GM18870 (cell line): Measurements from ENCODE around the gene SYNDIG1.

ENCODE experiments used
- ATAC-seq: cut with Tn5 transposase; IDR thresholded peaks from one replicate; pipeline ENCODE4 v1.9.1; 2021; ENCODE audit warnings: moderate library complexity; ENCODE audit not compliant: unreplicated experiment

Gene SYNDIG1

DNA sequence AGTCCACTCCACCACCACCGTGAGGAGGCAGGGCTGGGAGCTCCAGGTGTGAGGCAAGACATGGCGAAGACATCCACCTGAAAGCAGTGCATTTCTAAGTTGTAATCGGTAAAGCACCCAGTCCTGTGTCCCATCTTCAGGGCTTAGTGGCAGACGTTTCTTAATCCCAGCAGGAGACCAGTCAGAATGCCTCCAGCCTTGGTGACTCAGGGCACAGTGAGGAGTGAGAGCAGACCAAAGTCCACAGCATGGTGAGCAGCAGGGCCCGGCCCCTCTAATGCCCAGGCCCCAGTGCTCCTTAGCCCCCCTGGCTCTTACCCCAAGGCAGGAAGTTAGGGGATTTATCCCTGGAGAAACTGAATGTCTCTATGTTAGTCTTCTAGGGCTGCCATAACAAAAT is 183.9 kb downstream of the SYNDIG1 start:
- ATAC-seq, result no peak

DNA sequence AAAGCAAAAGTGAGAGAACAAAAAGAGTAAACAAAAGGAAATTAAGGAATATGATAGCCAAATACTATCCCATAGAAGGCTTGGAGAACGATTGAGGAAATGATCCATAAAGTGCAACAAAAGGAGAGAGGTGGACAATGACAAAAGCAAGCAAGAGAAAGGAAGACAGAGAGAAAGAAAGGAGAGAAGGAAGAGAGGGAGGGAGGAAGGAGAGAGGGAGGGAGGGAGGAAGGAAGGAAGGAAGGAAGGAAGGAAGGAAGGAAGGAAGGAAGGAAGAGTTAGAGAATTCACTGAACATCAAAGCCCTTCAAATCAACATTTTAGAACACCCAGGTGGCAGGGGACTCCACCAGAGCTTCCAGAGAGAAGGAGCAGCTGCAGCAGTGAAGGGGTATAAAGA is 185.0 kb downstream of the SYNDIG1 start:
- no peak for ATAC-seq

DNA sequence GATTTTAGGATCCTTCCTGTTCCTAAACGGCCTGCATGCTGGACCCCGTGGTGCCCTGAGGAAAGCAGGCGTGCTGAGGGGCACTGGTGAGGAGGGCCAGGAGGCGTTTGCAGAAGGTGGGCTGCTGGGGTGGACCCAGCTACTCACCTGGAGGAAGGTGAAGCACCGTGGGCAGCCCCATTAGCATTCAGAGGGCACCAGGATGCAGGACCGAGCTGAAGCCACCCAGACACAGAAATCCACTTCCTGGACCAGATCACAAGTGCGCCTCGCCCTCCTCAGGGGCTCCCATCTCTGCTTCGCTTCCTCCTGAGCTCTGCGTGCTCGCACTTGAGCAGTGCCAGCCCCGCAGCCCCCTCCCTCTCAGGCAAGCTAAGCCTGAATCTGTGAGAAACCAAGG is 187.0 kb downstream of the SYNDIG1 start:
- no peak for ATAC-seq

DNA sequence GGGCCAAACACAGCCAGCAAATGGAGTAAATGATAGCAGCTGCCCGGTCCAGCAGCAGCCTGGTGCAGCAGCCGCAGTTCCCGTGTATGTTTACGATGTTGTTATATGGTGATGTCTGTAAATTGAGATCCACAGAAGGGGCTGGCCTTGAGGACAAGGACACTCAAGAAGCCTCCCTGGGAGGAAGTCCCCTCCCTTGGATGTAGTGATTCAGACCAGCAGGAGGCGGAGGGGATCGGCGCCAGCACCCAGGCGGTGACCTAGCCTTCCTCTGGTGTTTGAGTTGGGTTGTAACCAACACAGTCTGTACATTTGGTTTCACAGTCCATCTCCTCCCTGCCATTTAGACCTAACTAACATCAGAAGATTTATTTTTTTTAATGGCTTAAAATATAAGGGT is 187.8 kb downstream of the SYNDIG1 start:
- no peak for ATAC-seq

DNA sequence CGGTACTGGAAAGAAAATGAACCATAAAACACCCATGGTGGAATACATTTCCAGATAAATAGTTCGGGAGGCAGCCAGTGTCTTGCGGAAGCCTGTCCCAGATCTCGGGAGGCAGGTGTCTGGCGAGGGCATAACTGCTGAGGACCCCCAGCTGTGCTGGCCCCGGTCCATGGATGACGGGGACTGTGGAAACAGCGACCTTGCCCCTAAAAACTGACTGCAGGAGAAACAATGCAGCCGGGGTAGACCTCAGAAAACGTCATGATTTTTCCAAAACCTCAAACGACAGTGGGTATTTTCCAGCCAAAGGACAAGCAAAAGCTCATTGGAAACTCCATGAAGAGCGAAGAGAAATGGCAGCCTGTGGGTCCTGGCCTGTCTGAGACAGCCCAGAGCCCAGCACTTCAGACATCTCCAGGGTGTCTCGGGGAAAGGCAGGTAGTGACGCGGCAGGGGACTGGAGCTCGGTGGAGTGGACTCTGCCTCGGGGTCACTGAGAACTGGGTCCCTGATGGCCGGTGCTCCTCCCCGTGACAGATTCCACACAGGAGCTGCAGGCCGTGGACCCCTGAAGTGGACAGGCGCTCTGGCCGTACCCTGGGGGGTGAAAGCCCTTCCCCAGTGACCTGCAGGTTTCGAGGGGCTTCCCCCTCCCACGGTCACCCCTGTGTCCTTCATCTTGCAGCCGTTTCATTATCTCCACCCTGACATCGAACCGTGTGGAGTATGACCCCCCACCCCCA is 188.6 kb downstream of the SYNDIG1 start:
- no peak for ATAC-seq

DNA sequence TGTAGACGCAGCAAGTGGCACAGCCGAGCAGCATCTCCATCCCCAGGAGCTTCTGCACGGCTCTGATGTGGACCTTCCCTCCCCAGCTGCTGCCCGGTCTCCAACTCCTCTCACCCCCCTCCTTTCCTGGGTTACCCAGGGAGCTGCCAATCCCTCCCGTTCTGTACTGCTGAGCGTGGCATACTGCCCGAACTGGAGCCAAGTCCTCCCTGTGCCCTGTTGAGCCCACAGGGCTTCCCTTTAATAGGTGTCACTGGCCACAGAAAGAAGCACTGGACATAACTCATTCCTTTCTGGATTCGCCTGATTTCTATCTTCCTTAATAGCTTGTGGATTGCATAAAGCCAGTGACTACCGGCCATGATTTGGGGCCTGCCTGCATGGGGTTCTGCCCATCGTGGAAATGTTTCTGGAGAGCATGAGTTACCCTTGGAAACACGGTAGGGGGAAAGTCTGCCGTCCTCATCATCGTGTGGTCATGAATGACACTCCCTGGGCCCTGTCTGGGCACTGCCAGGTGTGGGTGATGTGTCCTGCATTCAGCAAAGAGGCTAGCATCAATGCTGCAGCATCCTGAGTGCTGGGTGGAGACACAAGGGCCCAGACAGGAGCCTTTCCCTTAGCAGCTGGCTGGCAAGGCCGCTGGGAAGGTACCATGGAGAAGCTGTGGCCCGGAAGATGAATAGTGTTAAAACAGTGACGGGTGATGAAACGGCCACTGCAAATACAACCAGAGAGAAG is 189.7 kb downstream of the SYNDIG1 start:
- ATAC-seq, result no peak

DNA sequence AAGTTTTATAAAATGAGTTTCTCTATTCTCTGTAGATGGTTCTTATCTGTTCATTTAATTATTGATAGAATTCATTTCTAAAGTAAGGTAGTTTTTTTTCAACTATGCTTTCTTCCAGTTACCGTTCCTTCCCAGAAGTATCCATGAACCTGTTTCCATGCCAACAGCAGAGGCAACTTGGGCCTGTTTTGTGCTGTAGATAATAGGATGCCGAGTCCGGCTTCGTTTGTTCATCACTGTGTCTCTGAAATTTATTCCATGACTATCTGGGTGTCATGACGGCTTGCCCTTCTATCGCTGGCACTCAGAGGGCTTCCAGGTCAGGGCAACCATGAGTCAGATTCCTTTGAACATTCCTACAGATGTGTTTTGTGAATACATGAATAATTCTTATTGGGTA is 190.4 kb downstream of the SYNDIG1 start:
- ATAC-seq, result no peak

DNA sequence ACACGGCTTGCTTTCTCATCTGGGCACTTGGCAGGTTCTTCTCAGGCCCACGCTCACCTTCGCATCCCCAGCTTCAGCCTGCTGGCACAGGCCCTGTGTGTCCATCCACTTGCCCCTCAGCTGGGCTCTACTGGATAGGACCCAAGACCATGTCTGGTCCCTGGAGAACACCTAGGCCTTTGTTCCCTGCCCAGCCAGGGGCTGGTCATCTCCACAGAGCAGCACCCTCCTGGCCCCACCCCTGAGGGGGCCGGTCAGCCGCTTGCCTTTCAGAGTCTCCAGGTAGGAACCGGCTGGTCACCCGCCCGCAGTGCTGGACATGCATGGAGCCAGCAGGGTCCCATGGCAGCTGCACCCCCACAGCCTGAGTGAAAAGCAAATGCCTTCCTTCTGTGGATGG is 191.2 kb downstream of the SYNDIG1 start:
- no peak for ATAC-seq

DNA sequence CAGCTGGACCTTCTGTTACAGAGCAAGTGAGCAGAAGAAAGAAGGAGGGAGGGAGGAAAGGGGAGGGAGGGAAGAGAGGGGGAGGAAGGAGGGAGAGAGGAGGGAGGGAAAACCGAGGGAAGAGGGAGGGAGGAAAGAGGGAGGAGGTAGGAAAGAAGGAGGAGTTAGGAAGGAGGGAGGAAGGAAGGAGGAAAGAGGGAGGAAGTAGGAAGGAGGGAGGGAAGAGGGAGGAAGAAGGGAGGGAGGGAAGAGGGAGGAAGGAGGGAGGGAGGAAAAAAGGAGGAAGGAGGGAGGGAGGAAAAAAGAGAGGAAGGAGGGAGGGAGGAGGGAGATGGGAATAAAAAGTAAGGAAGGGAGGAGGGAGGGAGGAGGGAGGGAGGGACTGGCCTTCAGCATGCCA is 191.8 kb downstream of the SYNDIG1 start:
- ATAC-seq, result no peak

DNA sequence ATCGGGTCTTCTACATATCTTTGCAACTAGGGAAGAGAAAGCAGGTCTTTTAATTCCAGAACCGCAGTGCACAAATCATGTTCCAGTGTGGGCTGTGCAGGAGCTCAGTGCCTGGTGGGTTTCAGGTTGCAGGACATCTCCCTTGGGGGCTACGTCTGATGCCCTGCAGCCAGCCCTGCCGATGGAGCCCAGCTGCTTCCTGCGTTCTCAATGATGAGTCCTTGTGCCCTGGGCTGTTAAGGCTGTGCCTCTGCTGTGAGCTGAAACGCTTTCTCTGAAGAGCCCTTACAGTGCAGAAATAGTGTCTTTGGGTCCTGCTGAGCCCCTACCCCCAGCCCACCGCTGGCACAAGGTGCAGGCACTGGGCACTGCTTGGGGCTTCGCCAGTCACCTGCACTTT is 192.9 kb downstream of the SYNDIG1 start:
- ATAC-seq, result no peak

DNA sequence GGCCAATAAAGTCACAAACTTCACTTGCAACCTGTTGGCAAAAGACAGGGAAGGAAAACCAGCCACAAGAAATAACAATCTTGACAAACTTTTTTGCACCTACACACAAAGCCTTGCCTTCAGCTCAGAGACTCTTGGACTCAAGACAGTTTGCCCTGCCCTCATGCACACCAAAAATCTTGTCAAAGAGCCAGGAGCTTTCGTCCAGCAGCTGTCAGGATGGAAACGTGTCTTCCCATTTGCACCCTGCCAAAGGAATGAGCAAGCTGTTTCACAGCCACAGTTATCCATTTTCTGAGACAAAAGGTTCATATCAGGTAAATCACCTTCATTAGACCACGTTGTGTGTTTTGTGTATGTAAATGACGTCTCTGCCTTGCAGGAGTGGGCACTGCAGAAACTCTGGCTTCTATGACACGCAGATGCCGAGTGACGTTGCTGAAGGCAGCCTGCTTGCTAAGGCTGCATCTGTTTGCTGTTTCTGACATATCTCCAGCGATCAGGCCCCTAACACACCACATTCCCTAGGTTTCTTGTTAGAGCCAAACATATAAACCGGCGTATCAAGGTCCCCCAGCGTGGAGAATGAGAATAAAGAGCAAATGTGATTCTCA is 193.4 kb downstream of the SYNDIG1 start:
- no peak for ATAC-seq

DNA sequence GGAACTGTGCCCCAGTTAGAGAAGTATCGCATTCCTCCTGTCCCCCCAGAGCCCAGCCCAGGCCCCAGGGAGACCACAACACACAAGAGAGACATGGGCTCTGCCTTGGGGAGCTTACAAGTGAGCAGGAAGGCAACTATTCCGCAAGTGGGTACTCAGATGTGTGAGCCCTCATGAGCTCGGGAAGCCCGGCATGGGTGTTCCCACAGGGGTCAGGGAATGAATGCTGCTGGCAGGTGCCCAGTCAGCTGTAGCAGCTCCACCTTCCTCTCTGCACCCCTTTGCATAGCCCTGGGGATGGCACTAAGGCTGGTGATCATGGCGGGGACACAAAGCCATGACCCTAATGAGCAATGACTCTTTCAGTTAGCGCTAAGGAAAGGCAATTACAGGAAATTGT is 194.1 kb downstream of the SYNDIG1 start:
- no peak for ATAC-seq

DNA sequence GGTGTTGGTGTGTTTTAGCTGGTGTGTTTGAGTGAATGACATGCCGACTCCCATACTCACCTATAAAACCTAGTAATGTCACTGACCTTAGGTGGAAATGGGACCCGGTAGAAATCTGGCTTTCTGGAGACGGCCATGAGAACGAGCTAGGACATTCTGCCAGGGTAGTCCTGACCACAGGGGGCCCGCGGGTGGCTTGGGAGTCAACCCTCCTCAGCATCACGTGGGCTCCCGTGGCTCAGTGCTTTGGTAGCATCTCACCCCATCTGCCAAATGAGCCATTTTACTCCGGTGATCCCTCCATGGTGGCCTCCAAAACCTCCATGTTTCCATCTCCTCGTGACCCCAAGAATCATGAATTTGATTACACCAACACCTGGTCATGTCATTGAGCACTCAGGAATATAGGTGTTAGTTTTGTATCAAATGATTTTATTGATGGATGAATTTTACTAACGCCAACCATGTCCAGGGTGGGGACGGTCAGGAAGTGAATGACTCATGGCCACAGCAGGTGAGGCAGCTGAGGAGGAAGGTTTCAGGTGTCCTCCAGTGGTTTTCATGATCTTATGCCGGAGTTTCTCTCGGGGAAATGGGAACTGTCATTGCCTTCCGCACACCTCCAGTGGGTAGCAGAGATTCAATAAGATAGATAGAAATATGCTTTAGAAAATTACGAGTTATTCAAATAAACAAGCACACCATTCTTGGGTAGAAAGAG is 195.0 kb downstream of the SYNDIG1 start:
- ATAC-seq, result no peak

DNA sequence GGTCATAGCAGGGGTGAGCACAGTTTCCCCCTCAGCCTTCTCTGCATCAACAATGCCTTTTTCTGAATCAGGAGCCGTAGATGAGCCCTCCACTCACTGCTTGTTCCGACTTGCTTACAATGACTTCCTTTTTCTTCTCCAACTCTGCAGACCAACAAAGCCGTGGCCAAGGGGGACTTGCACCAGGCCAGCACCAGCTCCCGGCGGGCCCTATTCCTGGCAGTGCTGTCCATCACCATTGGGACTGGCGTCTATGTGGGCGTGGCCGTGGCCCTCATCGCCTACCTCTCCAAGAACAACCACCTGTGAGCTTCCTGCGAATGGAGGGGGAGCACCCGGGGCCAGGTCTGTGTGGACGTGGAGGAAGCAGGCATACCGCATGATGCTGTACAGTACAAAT is 195.8 kb downstream of the SYNDIG1 start:
- no peak for ATAC-seq

DNA sequence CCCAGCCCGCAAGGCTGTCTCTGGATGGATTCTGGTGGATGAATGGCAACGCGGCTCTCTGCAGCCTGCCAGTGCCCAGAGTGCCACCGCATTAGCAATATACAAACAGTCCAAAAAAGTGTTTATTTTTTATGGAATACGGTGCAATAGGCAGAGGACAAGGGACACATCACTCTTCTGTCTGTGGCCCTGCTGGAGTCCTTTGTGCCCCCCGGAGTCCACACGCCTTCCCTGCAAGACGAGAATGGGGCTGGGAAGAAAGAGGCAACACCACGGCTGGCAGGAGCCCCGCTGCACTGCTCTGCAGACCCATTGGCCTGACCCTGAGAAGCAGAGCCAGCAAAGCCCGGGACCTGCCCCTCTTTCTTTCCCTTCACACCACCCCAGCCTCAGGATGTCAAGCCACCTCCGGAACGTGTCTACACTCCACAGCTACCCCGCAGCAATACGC is 196.3 kb downstream of the SYNDIG1 start:
- ATAC-seq, result no peak

DNA sequence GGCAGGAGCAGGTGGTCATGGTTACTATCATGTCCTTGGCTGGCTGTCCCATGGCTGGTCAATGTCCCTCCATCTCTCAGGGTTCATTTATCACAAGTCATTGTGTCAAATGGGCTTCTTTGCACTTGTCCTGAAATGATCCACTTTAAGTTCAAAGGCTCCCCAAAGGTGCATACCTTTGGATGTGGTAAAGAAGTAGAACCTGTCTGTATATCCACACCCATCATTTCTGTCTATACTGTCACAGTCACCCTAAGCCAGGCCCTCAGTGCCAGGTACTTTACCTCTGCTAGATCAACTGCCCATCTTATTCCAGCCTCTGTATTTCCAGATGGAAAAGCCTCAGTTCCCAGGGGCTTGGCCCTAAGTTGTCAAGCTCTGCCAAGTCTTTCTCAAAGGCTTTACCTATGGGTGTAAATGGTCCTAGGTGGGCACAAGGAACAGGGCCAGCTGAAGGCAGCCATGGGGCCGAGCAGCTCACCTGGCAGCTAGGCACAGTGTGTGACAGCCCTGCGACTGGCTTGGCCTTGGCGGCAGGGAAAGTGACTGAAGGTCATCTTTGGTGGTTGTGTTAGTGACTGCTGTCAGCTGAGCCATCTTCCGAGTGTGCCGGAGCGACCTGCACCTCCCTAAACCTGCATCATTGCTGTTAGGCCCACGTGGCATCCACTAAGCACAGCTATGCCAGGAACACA is 198.4 kb downstream of the SYNDIG1 start:
- no peak for ATAC-seq

DNA sequence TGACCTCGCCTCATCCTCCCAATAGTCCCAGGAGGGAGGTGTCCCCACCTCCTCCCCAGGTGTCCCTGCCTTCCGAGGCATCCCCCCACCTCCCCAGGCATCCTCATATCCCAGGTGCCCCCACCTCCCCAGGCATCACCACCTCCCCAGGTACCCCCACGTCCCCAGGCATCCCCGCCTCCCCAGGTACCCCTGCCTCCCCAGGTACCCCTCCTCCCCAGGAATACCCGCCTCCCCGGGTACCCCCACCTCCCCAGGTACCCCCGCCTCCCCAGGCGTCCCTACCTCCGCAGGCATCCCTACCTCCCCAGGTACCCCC is 198.9 kb downstream of the SYNDIG1 start:
- ATAC-seq, result no peak

DNA sequence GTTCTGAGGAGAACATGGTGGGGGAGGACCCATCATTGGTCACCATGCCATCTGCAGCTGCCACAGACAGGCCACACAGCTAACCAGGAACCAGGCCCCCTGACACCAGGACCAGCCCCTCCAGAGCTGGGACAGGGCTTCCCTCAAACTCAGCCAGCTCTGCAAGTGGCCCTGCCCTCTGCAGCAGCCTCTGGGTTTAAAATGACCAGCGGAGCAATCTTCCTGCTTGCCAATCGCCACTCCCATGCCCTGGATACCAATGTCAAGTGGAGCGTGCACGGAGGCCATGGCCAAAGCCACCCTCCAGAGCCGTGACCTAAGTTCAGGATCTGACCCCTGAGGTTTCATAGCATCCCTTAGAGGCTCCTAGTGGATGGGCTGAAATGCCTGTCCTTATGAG is 199.4 kb downstream of the SYNDIG1 start:
- ATAC-seq, result no peak

DNA sequence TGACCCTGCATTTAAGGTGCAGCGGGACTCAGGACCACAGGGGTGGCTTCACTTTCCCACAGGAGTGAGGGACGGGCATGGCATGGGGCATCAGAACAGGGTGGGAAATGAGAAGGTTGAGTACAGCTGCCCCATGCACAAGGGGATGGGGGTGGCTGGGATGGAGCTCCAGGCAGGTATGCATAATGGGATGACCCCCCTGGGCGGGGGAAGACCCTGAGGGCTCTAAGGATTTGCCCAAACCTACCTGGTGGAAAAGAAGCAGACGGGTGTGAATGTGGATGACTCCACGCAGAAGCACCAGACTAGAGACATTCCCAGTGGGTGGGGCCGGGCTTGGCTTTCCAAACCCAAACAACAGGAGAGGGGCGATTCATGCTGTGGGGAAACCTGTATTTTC is 200.3 kb downstream of the SYNDIG1 start:
- ATAC-seq, result no peak

DNA sequence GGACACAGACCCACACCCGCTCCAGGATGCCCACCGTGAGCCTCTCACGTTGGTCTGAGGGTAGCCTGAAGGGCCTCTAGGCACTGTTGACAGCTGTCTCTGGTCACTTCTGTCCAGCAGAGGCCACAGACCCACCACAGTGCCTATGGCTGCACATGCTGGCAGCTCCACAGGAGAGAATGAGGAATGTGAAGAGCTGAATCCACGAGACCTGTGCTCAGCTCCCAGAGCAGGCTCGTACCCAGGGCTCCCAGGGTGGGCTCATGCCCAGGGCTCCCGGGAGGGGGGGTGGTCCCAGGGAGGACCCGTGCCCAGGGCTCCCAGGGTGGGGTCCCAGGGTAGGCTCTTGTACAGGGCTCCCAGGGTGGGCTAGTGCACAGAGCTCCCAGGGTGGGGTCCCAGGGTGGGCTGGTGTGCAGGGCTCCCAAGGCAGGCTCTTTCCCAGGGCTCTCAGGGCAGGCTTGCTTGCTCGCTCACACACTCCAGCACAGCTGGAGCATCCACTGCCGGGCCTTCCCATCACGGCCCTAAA is 201.0 kb downstream of the SYNDIG1 start:
- no peak for ATAC-seq

DNA sequence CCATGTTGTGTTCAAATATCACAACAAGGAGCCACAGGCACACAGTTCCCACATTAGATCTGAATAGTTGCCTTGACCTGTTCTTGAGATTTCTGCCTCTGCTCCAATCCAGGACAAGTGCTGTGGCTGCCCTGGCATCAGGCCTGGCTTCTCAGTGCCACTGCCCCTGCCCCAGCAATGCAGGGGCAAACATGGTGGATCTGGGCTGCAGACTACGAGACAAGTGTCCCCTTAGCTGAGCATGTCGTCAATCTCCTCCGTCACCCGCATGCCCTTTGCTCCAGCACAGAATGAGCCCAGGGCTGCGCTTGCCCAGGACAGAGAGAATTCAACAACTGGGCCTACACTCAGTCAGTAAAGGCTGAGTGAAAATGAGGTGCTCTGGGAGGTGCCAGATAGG is 201.6 kb downstream of the SYNDIG1 start:
- no peak for ATAC-seq
